MM.1S (cell line): Measurements from ENCODE around the gene PRKCE.

Experiments used
- DNase-seq: peaks from one replicate; pipeline ENCODE4 v3.0.0-alpha.2; 2015
- H2AFZ ChIP-seq: fragments of 300-600 bp; sonication (generic); 2 replicates; pipeline ENCODE4 v1.6.0; 2016; ENCODE audit warnings: antibody characterized with exemption, low read length
- H3F3A ChIP-seq: fragments of 300-600 bp; sonication (generic); 2 replicates; pipeline ENCODE4 v1.6.1; 2016; ENCODE audit warnings: mild to moderate bottlenecking, antibody characterized with exemption, low read length, moderate library complexity, mixed read lengths; ENCODE audit not compliant: insufficient read depth
- H3K27ac ChIP-seq: fragments of 300-600 bp; sonication (generic); 2 replicates; pipeline ENCODE4 v1.5.1; 2016; ENCODE audit warnings: mild to moderate bottlenecking, low read length
- H3K27me3 ChIP-seq: fragments of 300-600 bp; sonication (generic); replicated peaks from 2 replicates; pipeline ENCODE4 v1.6.0; 2016; ENCODE audit warnings: low read length; ENCODE audit not compliant: insufficient read depth
- H3K36me3 ChIP-seq: fragments of 300-600 bp; sonication (generic); replicated peaks from 2 replicates; pipeline ENCODE4 v1.6.1; 2016; ENCODE audit warnings: mild to moderate bottlenecking, low read length, mixed read lengths; ENCODE audit not compliant: insufficient read depth
- H3K4me1 ChIP-seq: fragments of 300-600 bp; sonication (generic); 2 replicates; pipeline ENCODE4 v1.6.1; 2016; ENCODE audit warnings: low read length, mixed read lengths
- H3K4me2 ChIP-seq: fragments of 300-600 bp; sonication (generic); 2 replicates; pipeline ENCODE4 v1.6.0; 2016; ENCODE audit warnings: low read depth, low read length
- H3K4me3 ChIP-seq: fragments of 300-600 bp; sonication (generic); 2 replicates; pipeline ENCODE4 v1.5.1; 2016; ENCODE audit warnings: low read length, mixed read lengths
- H3K79me2 ChIP-seq: fragments of 300-600 bp; sonication (generic); 2 replicates; pipeline ENCODE4 v1.6.1; 2016; ENCODE audit warnings: mixed run types, low read length, mixed read lengths
- H3K9ac ChIP-seq: fragments of 300-600 bp; sonication (generic); 2 replicates; pipeline ENCODE4 v1.6.1; 2016; ENCODE audit warnings: low read length, mixed read lengths
- H3K9me2 ChIP-seq: fragments of 300-600 bp; sonication (generic); replicated peaks from 2 replicates; pipeline ENCODE4 v1.6.1; 2016; ENCODE audit warnings: mild to moderate bottlenecking, low read length, mixed read lengths; ENCODE audit not compliant: insufficient read depth
- H3K9me3 ChIP-seq: fragments of 300-600 bp; sonication (generic); replicated peaks from 2 replicates; pipeline ENCODE4 v1.6.1; 2016; ENCODE audit warnings: mild to moderate bottlenecking, low read length, mixed read lengths; ENCODE audit not compliant: insufficient read depth
- H4K20me1 ChIP-seq: fragments of 300-600 bp; sonication (generic); 2 replicates; pipeline ENCODE4 v1.6.1; 2016; ENCODE audit warnings: mild to moderate bottlenecking, low read length, moderate library complexity, mixed read lengths; ENCODE audit not compliant: insufficient read depth
- EZH2 ChIP-seq: fragments of 300-600 bp; sonication (generic); optimal IDR thresholded peaks from 2 replicates; pipeline ENCODE3; 2017; ENCODE audit warnings: low read depth, mild to moderate bottlenecking, antibody characterized with exemption, low read length, mixed read lengths
- EZH2phosphoT487 ChIP-seq: fragments of 300-600 bp; sonication (generic); IDR thresholded peaks from 2 replicates; pipeline ENCODE4 v1.6.1; 2018; ENCODE audit warnings: antibody characterized with exemption, low read length
- TF ChIP-seq, protein P1 (sequence below): fragments of 300-600 bp; sonication (generic); IDR thresholded peaks from 2 replicates; pipeline ENCODE4 v1.5.1; 2016; ENCODE audit warnings: antibody characterized with exemption, low read length, mixed read lengths

The PRKCE gene

DNA sequence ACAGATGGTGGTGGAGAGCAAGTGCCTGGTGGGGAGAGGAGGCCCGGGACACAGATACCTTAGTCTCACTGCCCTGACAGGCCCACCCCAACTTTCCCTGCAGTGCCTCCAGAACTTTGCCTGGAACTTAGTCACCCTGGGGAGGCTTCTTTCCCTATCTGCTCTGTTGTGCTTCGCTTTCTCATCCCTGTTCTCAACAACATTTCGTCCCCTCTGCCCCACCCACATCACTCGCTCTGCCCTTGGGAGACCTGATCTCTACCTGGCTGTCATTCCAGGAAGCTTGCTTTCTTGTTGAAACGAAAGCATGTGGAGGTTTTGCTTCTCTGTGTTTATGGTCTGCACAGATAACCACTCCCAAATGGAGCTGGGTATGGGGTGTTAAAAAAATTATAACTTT, 93.8 kb downstream of the PRKCE start:
- no peaks in the 10 kb centered on the region for H3F3A ChIP-seq
- no peaks in the 10 kb centered on the region for H4K20me1 ChIP-seq
- no peaks in the 10 kb centered on the region for H3K4me1 ChIP-seq
- no peaks in the 10 kb centered on the region for H3K79me2 ChIP-seq
- no peaks in the 10 kb centered on the region for H3K36me3 ChIP-seq
- H3K27ac ChIP-seq: no peak overlapping the region
- H3K4me3 ChIP-seq: no peak overlapping the region
- no peak overlapping the region for H3K9ac ChIP-seq
- no peak for DNase-seq
- H3K9me2 ChIP-seq: no peaks in the 10 kb centered on the region
- TF ChIP-seq, protein P1, sequence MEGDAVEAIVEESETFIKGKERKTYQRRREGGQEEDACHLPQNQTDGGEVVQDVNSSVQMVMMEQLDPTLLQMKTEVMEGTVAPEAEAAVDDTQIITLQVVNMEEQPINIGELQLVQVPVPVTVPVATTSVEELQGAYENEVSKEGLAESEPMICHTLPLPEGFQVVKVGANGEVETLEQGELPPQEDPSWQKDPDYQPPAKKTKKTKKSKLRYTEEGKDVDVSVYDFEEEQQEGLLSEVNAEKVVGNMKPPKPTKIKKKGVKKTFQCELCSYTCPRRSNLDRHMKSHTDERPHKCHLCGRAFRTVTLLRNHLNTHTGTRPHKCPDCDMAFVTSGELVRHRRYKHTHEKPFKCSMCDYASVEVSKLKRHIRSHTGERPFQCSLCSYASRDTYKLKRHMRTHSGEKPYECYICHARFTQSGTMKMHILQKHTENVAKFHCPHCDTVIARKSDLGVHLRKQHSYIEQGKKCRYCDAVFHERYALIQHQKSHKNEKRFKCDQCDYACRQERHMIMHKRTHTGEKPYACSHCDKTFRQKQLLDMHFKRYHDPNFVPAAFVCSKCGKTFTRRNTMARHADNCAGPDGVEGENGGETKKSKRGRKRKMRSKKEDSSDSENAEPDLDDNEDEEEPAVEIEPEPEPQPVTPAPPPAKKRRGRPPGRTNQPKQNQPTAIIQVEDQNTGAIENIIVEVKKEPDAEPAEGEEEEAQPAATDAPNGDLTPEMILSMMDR: no peak
- no peak for TF ChIP-seq EZH2
- no peak for TF ChIP-seq EZH2phosphoT487
- no peak overlapping the region for H2AFZ ChIP-seq
- H3K27me3 ChIP-seq: no peaks in the 10 kb centered on the region
- H3K4me2 ChIP-seq: no peak overlapping the region
- H3K9me3 ChIP-seq: no peaks in the 10 kb centered on the region

DNA sequence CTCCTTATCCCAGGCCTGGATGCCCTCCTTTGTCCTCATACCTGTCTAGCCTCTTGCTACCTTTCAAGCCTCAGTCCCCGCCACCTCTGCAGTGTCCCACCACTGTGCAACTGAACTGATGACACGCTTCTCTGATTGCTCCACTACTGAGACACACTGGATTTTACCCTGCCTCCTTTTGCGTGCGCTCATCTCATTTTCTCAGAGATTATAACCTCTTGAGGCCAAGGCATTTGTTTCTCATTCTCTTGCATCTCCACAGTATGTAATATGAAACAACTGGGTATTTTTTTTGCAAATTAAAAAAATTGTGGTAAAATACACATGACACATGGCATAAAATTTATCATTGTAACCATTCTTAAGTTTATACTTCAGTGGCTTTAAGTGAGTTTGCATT, 95.4 kb downstream of the PRKCE start:
- H3K9me2 ChIP-seq: no peaks in the 10 kb centered on the region
- no peak overlapping the region for H3K9ac ChIP-seq
- no peaks in the 10 kb centered on the region for H3F3A ChIP-seq
- H3K27me3 ChIP-seq: no peaks in the 10 kb centered on the region
- no peak overlapping the region for H3K4me3 ChIP-seq
- DNase-seq: no peak
- no peaks in the 10 kb centered on the region for H3K79me2 ChIP-seq
- H3K4me2 ChIP-seq: no peak overlapping the region
- H3K27ac ChIP-seq: no peak overlapping the region
- no peaks in the 10 kb centered on the region for H3K4me1 ChIP-seq
- no peaks in the 10 kb centered on the region for H3K9me3 ChIP-seq
- no peak overlapping the region for H2AFZ ChIP-seq
- TF ChIP-seq, protein P1: no peak
- TF ChIP-seq EZH2phosphoT487: no peak
- TF ChIP-seq EZH2: no peak
- H3K36me3 ChIP-seq: no peaks in the 10 kb centered on the region
- no peaks in the 10 kb centered on the region for H4K20me1 ChIP-seq

DNA sequence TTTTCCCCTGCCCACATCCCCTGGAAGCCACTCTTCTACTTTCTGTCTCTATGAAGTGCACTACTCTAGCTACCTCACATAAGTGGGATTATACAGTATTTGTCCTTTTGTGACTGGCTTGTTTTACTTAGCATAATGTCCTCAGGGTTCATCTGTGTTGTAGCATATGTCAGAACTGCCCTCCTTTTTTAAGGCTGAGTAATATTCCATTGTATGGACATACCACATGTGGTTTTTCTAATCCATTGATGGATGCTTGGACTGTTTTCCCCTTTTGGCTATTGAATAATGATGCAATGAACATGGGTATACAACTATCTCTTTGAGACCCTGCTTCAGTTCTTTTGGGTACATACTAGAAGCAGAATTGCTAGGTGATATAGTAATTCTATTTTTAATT, 95.9 kb downstream of the PRKCE start:
- DNase-seq: no peak
- Histone ChIP-seq H3K4me3 (no peak overlapping the region), H3K27me3 (no peaks in the 10 kb centered on the region), H3K9me3 (no peaks in the 10 kb centered on the region), H3F3A (no peaks in the 10 kb centered on the region), H3K4me1 (no peaks in the 10 kb centered on the region), H3K4me2 (no peak overlapping the region), H3K9ac (no peak overlapping the region), H3K79me2 (no peaks in the 10 kb centered on the region), H3K27ac (no peak overlapping the region), H4K20me1 (no peaks in the 10 kb centered on the region), H3K36me3 (no peaks in the 10 kb centered on the region), H3K9me2 (no peaks in the 10 kb centered on the region), H2AFZ (no peak overlapping the region)
- no peak for TF ChIP-seq EZH2
- no peak for TF ChIP-seq EZH2phosphoT487
- TF ChIP-seq, protein P1: no peak

DNA sequence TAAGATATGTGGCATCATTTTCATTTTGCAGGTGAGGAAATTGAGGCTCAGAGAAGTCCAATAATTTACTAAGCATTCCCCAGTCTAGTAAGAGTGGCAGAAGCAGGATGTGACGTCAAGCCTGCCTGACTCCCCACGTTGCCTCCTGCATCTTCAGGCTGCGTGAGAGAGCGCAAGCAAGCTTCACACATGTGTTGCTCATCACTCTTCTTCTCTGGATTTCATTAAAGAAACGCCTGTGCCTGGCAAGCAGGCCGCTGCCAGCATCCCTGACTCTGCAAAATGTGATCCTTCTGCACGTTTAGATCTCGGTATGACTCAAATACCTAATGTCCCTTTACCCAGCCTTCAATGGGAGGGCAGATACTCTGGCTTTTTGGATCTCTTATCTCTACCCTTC, 96.8 kb downstream of the PRKCE start:
- Histone ChIP-seq H3F3A (no peaks in the 10 kb centered on the region), H3K27ac (no peak overlapping the region), H3K4me3 (no peak overlapping the region), H3K9ac (no peak overlapping the region), H2AFZ (no peak overlapping the region), H4K20me1 (no peaks in the 10 kb centered on the region), H3K36me3 (no peaks in the 10 kb centered on the region), H3K4me1 (no peaks in the 10 kb centered on the region), H3K9me3 (no peaks in the 10 kb centered on the region), H3K9me2 (no peaks in the 10 kb centered on the region), H3K27me3 (no peaks in the 10 kb centered on the region), H3K79me2 (no peaks in the 10 kb centered on the region), H3K4me2 (no peak overlapping the region)
- TF ChIP-seq, protein P1: no peak
- TF ChIP-seq EZH2phosphoT487 (no peak), EZH2 (no peak)
- DNase-seq: no peak
